Measurements from ENCODE around the gene PCDHGB7.

DNA sequence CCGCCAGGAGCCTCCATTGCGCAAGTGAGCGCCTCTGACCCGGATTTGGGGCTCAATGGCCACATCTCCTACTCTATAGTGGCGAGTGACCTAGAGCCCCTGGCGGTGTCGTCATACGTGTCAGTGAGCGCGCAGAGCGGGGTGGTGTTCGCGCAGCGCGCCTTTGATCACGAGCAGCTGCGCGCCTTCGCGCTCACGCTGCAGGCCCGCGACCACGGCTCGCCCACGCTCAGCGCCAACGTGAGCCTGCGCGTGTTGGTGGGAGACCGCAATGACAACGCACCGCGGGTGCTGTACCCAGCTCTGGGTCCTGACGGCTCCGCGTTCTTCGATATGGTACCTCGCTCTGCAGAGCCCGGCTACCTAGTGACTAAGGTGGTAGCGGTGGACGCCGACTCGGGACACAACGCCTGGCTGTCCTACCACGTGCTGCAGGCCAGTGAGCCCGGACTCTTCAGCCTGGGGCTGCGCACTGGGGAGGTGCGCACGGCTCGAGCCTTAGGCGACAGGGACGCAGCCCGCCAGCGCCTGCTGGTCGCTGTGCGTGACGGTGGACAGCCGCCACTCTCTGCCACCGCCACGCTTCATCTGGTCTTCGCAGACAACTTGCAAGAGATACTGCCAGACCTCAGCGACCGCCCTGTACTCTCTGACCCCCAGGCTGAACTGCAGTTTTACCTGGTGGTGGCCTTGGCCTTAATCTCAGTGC is 7.7 kb upstream of the PCDHGB7 start:
- TF ChIP-seq, protein P1, sequence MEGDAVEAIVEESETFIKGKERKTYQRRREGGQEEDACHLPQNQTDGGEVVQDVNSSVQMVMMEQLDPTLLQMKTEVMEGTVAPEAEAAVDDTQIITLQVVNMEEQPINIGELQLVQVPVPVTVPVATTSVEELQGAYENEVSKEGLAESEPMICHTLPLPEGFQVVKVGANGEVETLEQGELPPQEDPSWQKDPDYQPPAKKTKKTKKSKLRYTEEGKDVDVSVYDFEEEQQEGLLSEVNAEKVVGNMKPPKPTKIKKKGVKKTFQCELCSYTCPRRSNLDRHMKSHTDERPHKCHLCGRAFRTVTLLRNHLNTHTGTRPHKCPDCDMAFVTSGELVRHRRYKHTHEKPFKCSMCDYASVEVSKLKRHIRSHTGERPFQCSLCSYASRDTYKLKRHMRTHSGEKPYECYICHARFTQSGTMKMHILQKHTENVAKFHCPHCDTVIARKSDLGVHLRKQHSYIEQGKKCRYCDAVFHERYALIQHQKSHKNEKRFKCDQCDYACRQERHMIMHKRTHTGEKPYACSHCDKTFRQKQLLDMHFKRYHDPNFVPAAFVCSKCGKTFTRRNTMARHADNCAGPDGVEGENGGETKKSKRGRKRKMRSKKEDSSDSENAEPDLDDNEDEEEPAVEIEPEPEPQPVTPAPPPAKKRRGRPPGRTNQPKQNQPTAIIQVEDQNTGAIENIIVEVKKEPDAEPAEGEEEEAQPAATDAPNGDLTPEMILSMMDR (IDR thresholded peaks at IDR 0.05; ENCODE audit: low read depth, low read length, missing input control): no peak
- TF ChIP-seq RAD21 (IDR thresholded peaks at IDR 0.05) (no peak), GABPA (IDR thresholded peaks at IDR 0.05 in 1 of 2, conservative IDR thresholded peaks at IDR 0.05 in 1 of 2) (no peak), EGR1 (IDR thresholded peaks at IDR 0.05; ENCODE audit: low read depth in 2 of 2) (no peak), TAF1 (conservative IDR thresholded peaks at IDR 0.05) (no peak), FOXA1 (IDR thresholded peaks at IDR 0.05) (no peak), YY1 (IDR thresholded peaks at IDR 0.05) (no peak), SP1 (IDR thresholded peaks at IDR 0.05) (no peak)
- TF ChIP-seq, protein P2, sequence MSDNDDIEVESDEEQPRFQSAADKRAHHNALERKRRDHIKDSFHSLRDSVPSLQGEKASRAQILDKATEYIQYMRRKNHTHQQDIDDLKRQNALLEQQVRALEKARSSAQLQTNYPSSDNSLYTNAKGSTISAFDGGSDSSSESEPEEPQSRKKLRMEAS (IDR thresholded peaks at IDR 0.05): no peak
- TF ChIP-seq, protein P3, sequence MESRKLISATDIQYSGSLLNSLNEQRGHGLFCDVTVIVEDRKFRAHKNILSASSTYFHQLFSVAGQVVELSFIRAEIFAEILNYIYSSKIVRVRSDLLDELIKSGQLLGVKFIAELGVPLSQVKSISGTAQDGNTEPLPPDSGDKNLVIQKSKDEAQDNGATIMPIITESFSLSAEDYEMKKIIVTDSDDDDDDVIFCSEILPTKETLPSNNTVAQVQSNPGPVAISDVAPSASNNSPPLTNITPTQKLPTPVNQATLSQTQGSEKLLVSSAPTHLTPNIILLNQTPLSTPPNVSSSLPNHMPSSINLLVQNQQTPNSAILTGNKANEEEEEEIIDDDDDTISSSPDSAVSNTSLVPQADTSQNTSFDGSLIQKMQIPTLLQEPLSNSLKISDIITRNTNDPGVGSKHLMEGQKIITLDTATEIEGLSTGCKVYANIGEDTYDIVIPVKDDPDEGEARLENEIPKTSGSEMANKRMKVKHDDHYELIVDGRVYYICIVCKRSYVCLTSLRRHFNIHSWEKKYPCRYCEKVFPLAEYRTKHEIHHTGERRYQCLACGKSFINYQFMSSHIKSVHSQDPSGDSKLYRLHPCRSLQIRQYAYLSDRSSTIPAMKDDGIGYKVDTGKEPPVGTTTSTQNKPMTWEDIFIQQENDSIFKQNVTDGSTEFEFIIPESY (IDR thresholded peaks at IDR 0.05): no peak
- TF ChIP-seq, protein P4, sequence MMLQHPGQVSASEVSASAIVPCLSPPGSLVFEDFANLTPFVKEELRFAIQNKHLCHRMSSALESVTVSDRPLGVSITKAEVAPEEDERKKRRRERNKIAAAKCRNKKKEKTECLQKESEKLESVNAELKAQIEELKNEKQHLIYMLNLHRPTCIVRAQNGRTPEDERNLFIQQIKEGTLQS (IDR thresholded peaks at IDR 0.05): no peak

All from liver (tissue), 3 donors.